ENCODE results near the gene ZNF746.

DNA sequence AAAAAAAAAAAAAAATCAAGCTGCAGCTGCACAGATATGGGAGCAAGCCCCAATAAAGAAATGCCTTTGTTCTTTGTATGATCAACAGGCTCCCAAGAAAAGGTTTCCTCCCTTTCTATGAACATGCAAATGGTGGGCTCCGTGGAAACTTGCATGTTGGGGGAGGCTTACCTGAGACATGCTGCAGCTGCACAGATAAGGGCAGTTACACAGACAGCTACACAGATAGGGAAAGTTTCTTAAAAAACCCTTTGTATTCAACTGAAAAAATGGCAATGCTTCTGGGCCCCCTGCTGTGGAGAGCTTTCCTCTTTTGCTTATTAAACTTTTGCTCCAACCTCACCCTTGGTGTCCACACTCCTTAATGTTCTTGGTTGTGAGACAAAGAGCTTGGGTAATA, 29.8 kb upstream of the ZNF746 start:
- TF ChIP-seq, protein P1, sequence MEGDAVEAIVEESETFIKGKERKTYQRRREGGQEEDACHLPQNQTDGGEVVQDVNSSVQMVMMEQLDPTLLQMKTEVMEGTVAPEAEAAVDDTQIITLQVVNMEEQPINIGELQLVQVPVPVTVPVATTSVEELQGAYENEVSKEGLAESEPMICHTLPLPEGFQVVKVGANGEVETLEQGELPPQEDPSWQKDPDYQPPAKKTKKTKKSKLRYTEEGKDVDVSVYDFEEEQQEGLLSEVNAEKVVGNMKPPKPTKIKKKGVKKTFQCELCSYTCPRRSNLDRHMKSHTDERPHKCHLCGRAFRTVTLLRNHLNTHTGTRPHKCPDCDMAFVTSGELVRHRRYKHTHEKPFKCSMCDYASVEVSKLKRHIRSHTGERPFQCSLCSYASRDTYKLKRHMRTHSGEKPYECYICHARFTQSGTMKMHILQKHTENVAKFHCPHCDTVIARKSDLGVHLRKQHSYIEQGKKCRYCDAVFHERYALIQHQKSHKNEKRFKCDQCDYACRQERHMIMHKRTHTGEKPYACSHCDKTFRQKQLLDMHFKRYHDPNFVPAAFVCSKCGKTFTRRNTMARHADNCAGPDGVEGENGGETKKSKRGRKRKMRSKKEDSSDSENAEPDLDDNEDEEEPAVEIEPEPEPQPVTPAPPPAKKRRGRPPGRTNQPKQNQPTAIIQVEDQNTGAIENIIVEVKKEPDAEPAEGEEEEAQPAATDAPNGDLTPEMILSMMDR (IDR thresholded peaks at IDR 0.05), result no peak
- TF ChIP-seq POLR2AphosphoS5 (IDR thresholded peaks at IDR 0.05; ENCODE audit: low read depth, low read length), result no peak
